CD4-positive, alpha-beta T cell treated with Interleukin-21 for 1 hour (primary cell): Measurements from ENCODE around the gene EFNA1.
"Not testable (repeated sequence)": the region's sequence is repeated elsewhere in the genome, so short reads cannot be mapped to it uniquely, and the experiment has no call there.

Source experiments
- DNase-seq: peaks from one replicate; pipeline ENCODE4 v3.0.0-alpha.2; 2020

The EFNA1 gene

DNA sequence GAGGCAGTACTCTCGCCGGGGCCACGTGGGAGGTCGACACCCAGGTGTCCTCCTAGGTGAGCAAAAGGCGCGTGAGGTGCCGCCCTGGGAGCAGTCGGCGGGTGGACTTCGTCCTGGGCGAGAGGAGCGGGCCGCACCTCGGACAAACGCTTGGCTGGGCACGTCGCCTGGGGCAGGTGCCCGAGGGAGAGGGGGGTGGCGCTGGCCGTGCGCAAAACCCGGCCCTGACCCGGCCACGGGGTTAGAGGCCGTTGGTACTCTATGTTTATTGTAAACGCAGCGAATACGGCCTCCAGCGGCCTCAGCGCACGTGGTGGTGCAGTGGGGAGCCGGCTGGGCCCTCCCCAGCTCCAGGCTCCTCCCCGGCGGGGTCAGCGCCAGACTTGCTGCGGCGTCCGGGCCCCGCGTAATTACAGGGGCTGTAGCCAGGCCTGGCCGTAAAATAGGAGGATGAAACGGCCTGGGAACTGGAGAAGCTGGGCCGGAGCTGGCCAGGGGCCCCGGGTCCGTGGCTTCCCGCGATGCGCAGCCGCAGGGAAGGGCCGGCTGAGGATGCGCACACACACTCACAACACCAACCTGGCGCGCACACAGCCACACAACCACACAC, 1.6 kb upstream of the EFNA1 start:
- no peak for DNase-seq

DNA sequence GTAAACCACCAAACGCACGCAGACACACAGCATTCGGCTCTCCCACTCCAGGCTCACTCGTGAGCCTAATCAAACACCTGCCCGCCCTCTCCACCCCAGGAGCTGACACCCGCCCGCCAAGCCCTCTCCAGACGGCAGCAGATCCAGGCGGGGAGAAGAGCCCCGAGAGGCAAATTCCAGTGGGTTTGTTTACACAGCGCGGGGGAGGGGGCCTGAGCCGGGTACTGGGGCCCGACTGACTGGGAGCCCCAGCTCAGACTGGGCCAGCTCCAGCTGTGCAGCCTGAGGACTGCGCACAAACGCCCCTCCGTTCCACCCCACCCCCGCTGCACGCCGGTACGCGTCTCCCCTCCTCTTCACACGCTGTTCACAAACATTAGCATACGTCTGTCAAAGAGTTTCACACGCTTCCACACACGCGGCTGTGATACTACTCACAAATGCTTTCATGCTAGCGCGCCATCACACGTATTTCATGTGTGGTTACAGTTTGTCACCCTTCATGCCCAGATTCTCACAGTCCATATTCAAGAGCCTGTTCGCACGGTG, 1.0 kb upstream of the EFNA1 start:
- DNase-seq: peak; percentile 41

DNA sequence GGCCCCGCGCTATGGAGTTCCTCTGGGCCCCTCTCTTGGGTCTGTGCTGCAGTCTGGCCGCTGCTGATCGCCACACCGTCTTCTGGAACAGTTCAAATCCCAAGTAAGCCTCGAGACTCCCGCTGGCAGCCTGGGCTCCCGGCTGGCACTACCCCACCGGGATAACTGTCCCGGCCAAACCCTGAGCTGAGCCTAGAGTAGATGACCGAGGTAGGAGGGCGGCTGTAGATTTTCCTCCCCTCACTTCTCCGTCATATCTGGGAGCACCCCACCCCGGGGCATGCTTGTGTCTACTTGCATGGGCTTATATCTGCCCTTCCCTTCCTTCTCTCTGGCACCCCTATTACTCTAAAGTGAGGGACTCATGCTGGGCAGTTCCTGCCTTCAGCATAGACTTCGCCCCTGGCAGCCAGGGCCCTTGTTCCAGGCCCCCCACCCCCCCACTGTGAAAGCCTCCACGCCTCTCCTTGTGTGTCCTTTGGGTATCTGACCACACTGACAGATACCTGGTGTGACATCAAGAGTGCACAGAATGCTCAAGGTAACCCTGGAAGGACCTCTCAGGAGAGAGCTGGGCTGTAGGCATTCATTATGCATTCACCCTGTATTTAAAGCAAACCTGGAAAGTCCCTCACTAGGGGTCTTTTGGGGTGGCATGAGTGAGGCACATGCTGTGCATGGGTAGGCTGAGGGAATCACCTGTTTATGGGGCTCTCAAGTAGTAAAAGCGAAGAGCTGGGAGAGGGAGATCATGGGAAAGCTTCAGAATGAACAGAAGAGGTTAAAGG, 485 bp downstream of the EFNA1 start:
- no peak for DNase-seq

DNA sequence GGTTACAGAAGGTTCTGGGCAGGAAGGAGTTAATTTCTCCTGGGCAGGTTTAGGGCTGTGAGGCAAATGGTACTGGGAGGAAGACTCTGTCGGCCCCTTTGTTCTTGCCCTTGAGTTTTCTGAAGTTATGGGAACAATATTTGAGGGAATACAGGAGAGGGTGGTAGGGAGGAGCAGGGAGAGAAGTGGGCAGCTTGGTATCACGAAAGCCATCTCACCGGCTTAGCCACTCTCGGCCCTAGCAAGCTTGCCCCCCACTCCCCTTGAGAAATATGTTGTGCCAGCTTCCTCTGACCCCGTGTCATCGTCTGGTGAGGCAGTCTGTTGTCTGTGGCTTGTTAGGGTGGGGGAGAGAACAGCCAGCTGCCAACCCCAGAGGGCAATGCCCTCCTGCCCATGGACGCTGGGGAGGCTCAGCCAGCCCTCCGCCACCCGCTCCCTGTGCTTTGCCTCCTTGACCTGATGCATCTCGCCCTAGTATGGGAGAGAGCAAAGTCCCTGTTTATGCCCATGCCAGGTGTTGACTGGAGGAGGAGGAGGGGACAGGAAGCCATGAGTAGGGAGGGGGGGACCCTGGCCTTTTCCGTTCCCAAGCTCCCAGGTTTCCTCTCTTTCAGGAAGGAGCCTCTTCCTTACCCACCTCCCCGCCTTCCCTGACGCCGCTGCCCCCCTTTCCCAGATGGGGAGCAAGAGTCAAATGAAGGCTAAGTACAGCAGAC, 1.2 kb downstream of the EFNA1 start:
- DNase-seq: no peak

DNA sequence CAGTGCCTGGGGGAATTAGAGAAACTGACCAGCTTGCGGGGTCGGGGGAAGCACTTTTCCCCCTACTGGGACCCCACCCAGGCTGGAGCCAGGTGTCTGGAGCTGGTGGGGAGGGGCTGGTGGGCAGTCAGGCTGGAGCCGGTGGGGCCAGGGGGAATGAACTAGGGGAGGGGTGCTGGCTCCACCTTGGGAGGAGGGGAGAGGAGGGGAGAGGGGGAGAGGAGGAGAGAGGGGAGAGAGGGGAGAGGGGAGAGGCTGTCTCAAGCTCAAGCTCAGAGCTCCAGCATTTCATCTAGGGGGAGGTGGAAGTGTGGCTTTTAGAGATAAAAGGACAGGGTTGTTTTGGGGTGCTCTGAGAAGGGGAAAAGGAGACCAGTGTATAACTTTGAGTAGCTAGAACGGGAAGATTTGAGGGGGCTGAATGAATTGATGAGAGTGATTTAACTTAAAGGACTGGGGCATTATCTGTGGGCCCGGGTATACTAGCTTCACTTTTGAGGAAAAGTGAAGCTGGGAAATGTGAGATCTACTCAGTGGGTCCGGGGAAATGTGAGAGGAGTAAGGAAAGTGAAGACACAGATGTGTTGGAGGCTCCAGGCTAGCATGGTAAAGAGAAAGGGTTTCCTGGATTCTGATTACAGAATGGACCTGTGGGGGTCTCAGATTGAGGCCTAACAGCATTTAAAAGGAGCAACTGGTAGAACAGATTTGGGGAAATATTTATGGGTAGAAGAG, 2.8 kb downstream of the EFNA1 start:
- no peak for DNase-seq

DNA sequence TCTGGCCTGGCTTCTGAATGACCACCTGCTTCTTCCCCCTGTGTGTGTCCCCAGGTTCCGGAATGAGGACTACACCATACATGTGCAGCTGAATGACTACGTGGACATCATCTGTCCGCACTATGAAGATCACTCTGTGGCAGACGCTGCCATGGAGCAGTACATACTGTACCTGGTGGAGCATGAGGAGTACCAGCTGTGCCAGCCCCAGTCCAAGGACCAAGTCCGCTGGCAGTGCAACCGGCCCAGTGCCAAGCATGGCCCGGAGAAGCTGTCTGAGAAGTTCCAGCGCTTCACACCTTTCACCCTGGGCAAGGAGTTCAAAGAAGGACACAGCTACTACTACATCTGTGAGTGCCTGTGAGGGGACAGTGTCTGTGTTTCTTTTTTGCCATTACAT, 3.6 kb downstream of the EFNA1 start:
- DNase-seq: no peak

DNA sequence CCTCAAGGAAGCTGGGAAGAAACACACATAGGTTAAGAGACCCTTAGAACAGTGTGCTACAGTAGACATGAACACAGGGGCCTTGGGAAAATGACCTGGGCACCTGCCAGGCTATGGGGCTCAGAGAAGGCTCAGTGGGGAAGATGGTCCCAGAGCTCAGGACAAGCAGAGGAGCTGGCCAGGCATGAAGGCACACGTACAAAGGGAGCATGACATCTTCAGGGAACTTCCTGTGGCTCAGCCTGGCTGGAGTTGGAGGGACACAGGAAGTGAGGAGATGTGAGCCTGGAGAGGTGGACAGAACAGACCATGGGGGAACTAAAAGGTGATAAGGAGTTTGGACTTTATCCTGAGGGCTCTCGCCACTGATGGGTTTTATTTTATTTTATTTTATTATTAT, 4.2 kb downstream of the EFNA1 start:
- no peak for DNase-seq

DNA sequence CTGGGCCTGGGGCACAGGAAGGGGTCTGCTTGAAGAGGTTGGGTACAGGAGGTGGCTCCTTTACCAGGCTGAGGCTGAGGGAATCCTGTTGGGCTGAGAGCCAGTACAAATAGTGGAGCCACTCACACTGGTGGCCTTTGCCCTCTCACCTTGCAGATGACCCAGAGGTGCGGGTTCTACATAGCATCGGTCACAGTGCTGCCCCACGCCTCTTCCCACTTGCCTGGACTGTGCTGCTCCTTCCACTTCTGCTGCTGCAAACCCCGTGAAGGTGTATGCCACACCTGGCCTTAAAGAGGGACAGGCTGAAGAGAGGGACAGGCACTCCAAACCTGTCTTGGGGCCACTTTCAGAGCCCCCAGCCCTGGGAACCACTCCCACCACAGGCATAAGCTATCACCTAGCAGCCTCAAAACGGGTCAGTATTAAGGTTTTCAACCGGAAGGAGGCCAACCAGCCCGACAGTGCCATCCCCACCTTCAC, 6.2 kb downstream of the EFNA1 start:
- no peak for DNase-seq

DNA sequence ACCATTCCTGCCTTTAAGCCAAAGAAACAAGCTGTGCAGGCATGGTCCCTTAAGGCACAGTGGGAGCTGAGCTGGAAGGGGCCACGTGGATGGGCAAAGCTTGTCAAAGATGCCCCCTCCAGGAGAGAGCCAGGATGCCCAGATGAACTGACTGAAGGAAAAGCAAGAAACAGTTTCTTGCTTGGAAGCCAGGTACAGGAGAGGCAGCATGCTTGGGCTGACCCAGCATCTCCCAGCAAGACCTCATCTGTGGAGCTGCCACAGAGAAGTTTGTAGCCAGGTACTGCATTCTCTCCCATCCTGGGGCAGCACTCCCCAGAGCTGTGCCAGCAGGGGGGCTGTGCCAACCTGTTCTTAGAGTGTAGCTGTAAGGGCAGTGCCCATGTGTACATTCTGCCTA, 6.6 kb downstream of the EFNA1 start:
- DNase-seq: no peak

DNA sequence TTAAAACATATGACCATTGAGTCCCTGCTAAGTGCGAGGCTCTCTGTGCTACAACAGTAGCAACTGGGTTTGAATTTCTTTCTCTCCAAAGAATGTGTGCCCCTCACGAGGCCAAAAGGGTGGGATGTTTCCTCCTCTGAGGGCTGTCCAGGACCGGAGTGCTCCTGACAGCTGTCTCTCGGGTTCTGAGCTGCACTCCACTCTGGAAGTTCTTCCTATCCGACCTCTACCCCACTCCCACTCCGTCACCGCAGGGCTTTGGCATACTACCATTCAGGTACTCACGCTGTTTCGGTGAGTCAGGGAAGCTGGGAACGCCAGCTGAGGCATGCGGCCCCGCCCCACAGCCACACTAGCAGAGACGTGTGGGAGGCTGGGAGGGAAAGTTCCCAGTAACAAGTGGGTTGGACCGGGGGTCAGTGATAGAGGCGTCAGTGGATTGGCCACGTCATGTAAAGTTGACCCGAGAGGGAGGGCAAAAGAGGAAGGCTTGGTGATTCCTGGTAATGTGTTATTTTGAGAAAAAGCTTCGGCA, 7.3 kb downstream of the EFNA1 start:
- DNase-seq: peak; percentile 59

DNA sequence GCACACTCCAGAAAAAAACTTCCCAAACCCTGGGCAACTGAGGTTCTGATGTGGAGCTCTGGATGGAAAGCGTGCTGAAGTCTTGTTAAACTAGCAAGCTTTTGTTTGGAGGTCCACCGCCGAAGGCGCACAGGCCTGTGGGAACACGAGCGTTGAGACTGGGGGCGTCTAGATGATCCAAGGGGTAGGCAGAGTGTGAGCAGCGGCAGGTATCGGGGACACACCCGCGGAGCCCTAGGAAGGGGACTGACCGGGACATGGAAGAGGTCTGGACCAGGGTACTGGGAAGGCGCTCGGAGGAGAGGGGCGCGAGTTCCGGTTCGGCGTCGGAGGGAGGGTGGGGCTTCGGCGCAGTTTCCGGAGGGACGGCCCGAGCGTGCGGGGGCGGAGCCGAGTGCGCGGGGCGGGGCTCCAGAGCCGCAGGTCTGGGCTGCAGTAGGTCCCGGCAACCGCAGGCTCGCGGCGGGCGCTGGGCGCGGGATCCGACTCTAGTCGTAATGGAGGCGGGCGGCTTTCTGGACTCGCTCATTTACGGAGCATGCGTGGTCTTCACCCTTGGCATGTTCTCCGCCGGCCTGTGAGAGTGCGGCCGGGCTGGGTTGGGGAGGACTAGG, 7.8 kb downstream of the EFNA1 start, which contains the start of gene SLC50A1:
TSS of gene SLC50A1 (plus strand) at position 438 of the 614 bp plus-strand sequence. CDS start at position 498, 60 bp downstream.
- DNase-seq: peak; percentile 93

DNA sequence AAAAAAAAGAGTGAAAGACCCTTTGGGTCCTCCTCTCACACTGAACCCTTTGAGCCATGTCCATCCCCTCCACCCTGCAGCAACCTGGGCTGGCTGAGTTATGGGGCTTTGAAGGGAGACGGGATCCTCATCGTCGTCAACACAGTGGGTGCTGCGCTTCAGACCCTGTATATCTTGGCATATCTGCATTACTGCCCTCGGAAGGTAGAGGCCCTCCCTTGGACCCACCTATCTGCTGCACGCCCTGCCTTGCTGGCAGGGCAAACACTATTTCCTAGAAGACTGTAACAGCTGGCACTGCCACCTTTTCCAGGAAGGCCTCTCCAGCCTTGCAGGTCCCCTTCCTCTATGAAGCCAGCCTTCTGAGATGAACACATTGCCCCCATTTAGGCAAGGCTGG, 9.1 kb downstream of the EFNA1 start:
- DNase-seq: peak; percentile 22

DNA sequence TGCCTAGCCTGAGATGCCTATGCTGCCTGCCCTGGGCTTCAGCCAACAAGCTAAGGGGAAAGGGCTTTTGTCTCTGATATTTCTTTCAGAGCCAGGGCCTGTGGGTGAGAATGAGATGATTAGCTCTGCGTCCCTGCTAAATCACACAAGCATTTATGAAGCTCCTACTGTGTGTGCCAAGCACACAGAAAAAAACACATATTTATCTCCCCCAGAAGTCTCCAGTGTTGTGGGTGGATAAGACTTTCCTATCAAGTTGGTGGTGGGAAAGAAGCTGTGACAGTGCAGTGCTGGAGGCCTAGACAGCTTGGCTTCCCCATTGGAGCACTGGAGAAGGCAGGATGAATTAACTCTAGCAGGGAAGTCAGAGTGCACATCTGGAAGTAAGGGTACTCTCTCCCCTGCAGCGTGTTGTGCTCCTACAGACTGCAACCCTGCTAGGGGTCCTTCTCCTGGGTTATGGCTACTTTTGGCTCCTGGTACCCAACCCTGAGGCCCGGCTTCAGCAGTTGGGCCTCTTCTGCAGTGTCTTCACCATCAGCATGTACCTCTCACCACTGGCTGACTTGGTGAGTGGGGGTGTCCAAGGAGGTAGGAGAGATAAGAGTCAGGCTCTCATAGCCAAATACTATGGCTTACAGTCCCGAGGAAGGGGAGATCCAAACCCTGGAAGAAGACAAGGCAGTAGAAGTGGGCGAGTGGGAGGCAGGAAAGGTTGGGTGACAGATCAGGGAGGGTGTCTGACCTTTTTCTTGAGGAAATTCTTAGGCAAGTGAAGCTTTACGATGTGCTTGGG, 9.7 kb downstream of the EFNA1 start:
- no peak for DNase-seq

DNA sequence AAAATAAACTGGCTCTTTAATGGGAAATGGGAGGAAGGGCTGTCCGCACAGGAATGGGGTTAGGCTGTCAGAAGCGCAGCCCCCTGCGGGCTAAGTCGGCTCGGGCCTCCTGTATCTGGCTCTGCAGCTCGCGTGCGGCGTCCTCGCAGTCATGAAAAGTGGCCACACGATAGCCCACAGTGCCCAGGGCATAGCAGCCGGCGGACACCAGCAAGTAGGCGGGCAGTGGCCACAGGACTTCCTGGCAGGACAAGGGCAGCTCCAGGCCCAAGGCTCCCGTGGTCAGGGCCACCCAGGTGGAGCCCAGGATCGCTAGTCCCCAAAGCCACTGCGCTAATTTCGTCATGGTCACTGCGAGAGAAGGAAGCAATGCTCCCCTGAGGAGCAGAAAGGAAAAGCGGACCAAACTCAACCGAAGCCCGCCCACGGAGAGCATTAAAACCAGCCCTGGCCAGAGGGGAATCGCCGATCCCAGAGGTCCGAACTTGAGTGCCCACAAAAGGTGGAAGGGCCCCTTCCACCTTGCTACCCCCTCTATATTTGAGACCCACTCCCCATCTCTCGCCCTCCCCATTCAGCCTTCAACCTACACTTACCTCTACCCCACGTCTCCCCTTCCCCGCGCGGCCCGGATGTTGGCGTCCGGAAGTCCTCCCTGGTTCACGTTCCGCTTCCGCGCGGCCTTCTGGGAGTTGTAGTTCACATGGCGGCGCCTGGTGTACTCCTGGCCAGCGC, 12.4 kb downstream of the EFNA1 start, which contains the start of gene DPM3:
TSS of gene DPM3 (minus strand) at position 637 of the 735 bp plus-strand sequence. CDS start at position 346, 291 bp downstream.
- peak; percentile 89 for DNase-seq

DNA sequence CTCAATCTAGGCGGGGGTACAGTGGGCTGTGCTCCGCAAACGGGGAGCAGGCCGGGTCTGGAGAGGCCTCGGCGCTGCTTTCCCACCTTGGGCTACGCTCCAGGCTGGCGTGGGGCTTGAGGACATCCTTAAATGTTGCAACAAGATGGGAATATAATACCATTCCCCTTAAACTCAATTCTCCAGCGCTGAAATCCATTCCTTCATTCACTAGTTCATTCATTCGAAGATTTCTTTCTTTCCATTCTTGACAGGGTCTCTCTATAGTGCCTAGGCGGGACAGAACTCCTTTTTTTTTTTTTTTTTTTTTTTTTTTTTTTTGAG, 12.9 kb downstream of the EFNA1 start:
- DNase-seq: no peak

DNA sequence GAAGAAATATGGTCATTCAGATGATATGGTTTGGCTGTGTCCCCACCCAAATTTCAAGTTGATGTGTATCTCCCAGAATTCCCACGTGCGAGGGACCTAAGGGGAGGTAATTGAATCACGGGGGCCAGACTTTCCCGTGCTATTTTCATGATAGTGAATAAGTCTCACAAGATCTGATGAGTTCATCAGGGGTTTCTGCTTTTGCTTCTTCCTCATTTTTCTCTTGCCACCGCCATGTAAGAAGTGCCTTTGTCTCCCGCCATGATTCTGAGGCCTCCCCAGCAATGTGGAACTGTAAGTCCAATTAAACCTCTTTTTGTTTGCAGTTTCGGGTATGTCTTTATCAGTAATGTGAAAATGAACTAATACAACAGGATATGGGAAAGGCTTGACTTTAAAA, 14.1 kb downstream of the EFNA1 start:
- DNase-seq: no peak

DNA sequence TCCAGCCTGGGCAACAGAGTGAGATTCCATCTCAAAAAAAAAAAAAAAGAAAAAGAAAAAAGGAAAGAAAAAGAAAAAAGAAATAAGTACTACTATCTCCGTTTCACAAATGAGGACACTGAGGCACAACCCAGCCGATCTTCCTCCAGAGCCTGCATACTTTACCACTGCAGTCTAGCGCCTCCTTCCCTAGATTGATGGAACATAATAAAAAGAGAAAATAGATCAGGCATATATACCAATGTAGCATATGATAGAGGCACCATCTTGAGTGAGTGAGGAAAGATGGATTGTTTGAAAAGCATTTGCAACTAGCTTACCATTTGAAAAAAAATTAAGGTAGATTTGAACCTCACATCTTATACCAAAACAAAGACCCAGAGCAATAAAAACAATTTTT, 17.8 kb downstream of the EFNA1 start:
- no peak for DNase-seq

DNA sequence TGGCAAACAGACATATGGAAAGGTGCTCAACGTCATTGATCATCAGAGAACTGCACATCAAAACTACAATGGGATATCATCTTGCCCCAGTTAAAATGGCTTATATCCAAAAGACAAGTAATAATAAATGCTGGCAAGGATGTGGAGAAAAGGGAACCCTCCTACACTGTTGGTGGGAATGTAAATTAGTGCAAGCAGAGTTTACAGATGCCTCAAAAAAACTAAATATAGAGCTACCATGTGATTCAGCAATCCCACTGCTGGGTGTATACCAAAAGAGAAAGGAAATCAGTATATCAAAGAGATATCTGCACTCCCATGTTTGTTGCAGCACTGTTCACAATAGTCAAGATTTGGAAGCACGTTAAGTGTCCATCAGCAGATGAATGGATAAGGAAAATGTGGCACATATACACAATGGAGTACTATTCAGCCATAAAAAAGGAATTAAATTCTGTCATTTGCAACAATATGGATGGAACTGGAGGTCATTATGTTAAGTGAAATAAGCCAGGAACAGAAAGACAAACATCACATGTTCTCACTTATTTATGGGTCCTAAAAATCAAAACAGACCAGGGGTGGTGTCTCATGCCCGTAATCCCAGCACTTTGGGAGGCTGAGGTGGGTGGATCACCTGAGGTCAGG, 28.4 kb downstream of the EFNA1 start:
- DNase-seq: not testable (repeated sequence)

DNA sequence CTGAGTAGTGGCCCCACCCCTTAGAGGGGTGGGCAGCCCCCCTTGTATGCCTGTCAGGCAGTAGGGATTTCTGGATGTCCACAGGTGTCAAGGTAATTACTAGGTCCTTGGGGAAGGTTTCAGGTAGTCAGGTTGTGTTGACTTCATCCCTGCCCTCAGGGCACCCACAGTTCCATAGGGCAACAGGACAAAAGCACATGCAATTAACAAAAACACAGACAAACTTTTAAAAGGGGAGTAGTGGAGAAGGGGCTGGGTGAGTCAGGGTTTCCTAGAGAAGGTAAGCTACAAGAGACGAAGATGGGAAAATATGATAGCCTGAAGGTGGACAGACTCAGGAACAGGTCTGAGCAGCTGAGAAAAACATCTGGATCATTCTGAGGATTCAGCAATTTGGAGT, 31.3 kb downstream of the EFNA1 start:
- no peak for DNase-seq

DNA sequence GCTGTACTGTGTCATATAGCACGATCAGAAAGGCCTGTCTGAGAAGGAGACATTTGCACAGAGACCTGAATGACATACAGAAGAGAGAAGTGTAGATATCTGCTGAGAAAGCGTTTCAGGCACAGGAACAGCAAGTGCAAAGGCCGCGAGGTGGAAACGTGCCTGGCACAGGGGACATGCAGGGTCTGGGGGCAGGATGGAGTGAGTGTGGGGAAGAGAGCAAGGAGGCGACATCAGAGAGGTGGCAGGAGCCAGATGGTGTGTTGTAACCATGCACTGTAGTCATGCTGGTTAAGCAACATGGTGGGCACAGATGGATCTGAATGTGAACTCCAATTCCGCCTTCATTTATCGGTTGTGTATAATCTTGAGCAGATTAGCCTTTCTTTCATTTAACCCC, 32.5 kb downstream of the EFNA1 start:
- no peak for DNase-seq
